Measurements from ENCODE around the gene TPRG1L. TPM values are rescaled to one million over a fixed set of nuclear protein-coding genes. Genes with fewer than 3 reads are reported as not detected.

Gene TPRG1L
- total RNA-seq, 1 experiment from 2014 or later = 24.0 TPM

GRCh38 chr1:3634059-3634800 lies 9.4 kb downstream of the TPRG1L start:
- no peak overlapping the region for H4K91ac ChIP-seq (ENCODE audit: insufficient read length, low read depth, low read length)
- H2AFZ ChIP-seq (ENCODE audit: low read length) = no peak overlapping the region
- H3K14ac ChIP-seq (ENCODE audit: insufficient read depth, low read length) = no peak overlapping the region
- H2BK12ac ChIP-seq (ENCODE audit: insufficient read length, low read depth, low read length) = no peak overlapping the region
- no peak overlapping the region for H3K4me2 ChIP-seq (ENCODE audit: insufficient read depth, insufficient read length, low read length)
- TF ChIP-seq CTCF (conservative IDR thresholded peaks at IDR 0.05) = no peak
- H2BK15ac ChIP-seq (ENCODE audit: low read depth, low read length) = no peak overlapping the region
- no peak overlapping the region for H4K5ac ChIP-seq (ENCODE audit: insufficient read length, low read depth, low read length)
- no peaks in the 10 kb centered on the region for H4K20me1 ChIP-seq (ENCODE audit: control insufficient read depth, insufficient read depth, insufficient read length)
- H3K4me3 Mint-ChIP-seq = no peak overlapping the region
- DNase-seq = no peak
- H3K9me3 Mint-ChIP-seq = no peaks in the 10 kb centered on the region
- H3K79me1 ChIP-seq (ENCODE audit: insufficient read depth, low read depth, low read length, poor library complexity, severe bottlenecking) = no peaks in the 10 kb centered on the region
- no peak overlapping the region for H4K8ac ChIP-seq (replicated peaks; ENCODE audit: insufficient read length, low read depth, low read length)
- H3K36me3 Mint-ChIP-seq (ENCODE audit: insufficient read depth in 1 of 3, low read depth in 3 of 3) = peaks cover 7 to 63% (median 59%) of the 10 kb centered on the region in 3 experiments
- H2BK20ac ChIP-seq (ENCODE audit: low read depth, low read length, poor library complexity, severe bottlenecking) = no peak overlapping the region
- no peaks in the 10 kb centered on the region for H3K79me2 ChIP-seq (ENCODE audit: insufficient read depth, low read length)
- no peak overlapping the region for H3K4ac ChIP-seq (ENCODE audit: low read depth, low read length)
- H3K27ac ChIP-seq (ENCODE audit: insufficient read length, low read depth, low read length) = no peak overlapping the region
- H3K56ac ChIP-seq (ENCODE audit: insufficient read length, low read depth, low read length) = no peak overlapping the region
- H2BK120ac ChIP-seq (ENCODE audit: low read depth, low read length, poor library complexity, severe bottlenecking) = no peak overlapping the region
- H2AK5ac ChIP-seq (ENCODE audit: insufficient read length, low read length) = no peak overlapping the region
- H2BK5ac ChIP-seq (ENCODE audit: insufficient read length, low read length) = no peak overlapping the region
- H3K23me2 ChIP-seq (ENCODE audit: insufficient read length, low read depth, low read length, poor library complexity, severe bottlenecking) = no peaks in the 10 kb centered on the region
- no peak overlapping the region for H3K18ac ChIP-seq (ENCODE audit: insufficient read length, low read depth, low read length)
- no peak overlapping the region for H3K23ac ChIP-seq (ENCODE audit: insufficient read length, low read depth, low read length)
- H3K27me3 Mint-ChIP-seq (ENCODE audit: low read depth) = no peaks in the 10 kb centered on the region
- H3K9ac ChIP-seq (ENCODE audit: extremely low read depth, insufficient read length, low read length) = no peak overlapping the region
- H3K27me3 ChIP-seq (ENCODE audit: insufficient read depth, low read length) = no peaks in the 10 kb centered on the region
- H3K9me3 ChIP-seq (ENCODE audit: control insufficient read depth, low read depth, low read length) = no peaks in the 10 kb centered on the region
- H3T11ph ChIP-seq (ENCODE audit: low read length) = no peak overlapping the region
- H3K27ac Mint-ChIP-seq = peak overlapping the region; percentile 24 to 68 (median 67); a peak in 3 of 7 replicates
- H3K4me1 Mint-ChIP-seq = peaks cover 4 to 18% of the 10 kb centered on the region in 2 experiments
- H3K4me1 ChIP-seq (ENCODE audit: insufficient read depth, low read length) = no peaks in the 10 kb centered on the region
- no CpG with 5 or more reads among the region's 22 CpGs for WGBS (ENCODE audit: extremely low coverage, insufficient read length, low lambda C conversion rate)

All from H9 (cell line).